CD1c-positive myeloid dendritic cell (primary cell): ENCODE results near the gene MACROD1.

Experiments
- DNase-seq: peaks from one replicate; pipeline ENCODE4 v3.0.0-alpha.2; 2016; ENCODE audit errors: extremely low spot score

The MACROD1 gene

GRCh38 chr11:63961608-63962412, 204.1 kb downstream of the MACROD1 start:
- no peak for DNase-seq

GRCh38 chr11:63958008-63958407, 207.9 kb downstream of the MACROD1 start:
- DNase-seq, result no peak

- no peak for DNase-seq
Observed at GRCh38 chr11:63952570-63952969, 213.3 kb downstream of the MACROD1 start.

GRCh38 chr11:63951779-63952536, 214.0 kb downstream of the MACROD1 start:
- DNase-seq, result no peak
